OCI-LY1 (cell line): ENCODE results near the gene MEIS1.

ENCODE experiments used
- H2AFZ ChIP-seq: fragments of 200-600 bp; sonication (generic), shearing (Covaris generic); 2 replicates; pipeline ENCODE4 v1.6.0; 2014; ENCODE audit warnings: antibody characterized with exemption, mild to moderate bottlenecking, low read length
- H3F3A ChIP-seq: fragments of 200-600 bp; sonication (generic), shearing (Covaris generic); 2 replicates; pipeline ENCODE4 v1.6.0; 2014; ENCODE audit warnings: mild to moderate bottlenecking, antibody characterized with exemption, low read length, moderate library complexity; ENCODE audit not compliant: insufficient read depth
- H3K27ac ChIP-seq: fragments of 200-600 bp; sonication (generic); 2 replicates; pipeline ENCODE4 v1.5.1; 2014; ENCODE audit warnings: low read length, mixed run types, mild to moderate bottlenecking, low read depth; ENCODE audit not compliant: poor library complexity, severe bottlenecking
- H3K27me3 ChIP-seq: fragments of 200-600 bp; sonication (generic); 2 replicates; pipeline ENCODE4 v1.6.0; 2014; ENCODE audit warnings: antibody characterized with exemption, mild to moderate bottlenecking, low read length, moderate library complexity; ENCODE audit not compliant: insufficient read depth
- H3K36me3 ChIP-seq: fragments of 200-600 bp; sonication (generic); 2 replicates; pipeline ENCODE4 v1.6.1; 2014; ENCODE audit warnings: mild to moderate bottlenecking, antibody characterized with exemption, low read length, moderate library complexity, mixed read lengths; ENCODE audit not compliant: insufficient read depth
- H3K4me1 ChIP-seq: fragments of 200-600 bp; sonication (generic); 2 replicates; pipeline ENCODE4 v1.5.1; 2014; ENCODE audit warnings: mild to moderate bottlenecking, low read length, moderate library complexity; ENCODE audit not compliant: insufficient read depth, severe bottlenecking
- H3K4me2 ChIP-seq: fragments of 200-600 bp; sonication (generic), shearing (Covaris generic); 2 replicates; pipeline ENCODE4 v1.6.1; 2014; ENCODE audit warnings: low read length
- H3K4me3 ChIP-seq: fragments of 200-600 bp; sonication (generic); 2 replicates; pipeline ENCODE4 v1.5.1; 2014; ENCODE audit warnings: low read length, low read depth, mild to moderate bottlenecking, mixed read lengths; ENCODE audit not compliant: poor library complexity, severe bottlenecking
- H3K79me2 ChIP-seq: fragments of 200-600 bp; shearing (Covaris generic); 2 replicates; pipeline ENCODE4 v1.6.1; 2016; ENCODE audit warnings: mixed run types, low read length, mixed read lengths; ENCODE audit not compliant: insufficient read depth
- H3K9ac ChIP-seq: fragments of 200-600 bp; sonication (generic), shearing (Covaris generic); 2 replicates; pipeline ENCODE4 v1.6.1; 2014; ENCODE audit warnings: mild to moderate bottlenecking, low read length, mixed read lengths
- H3K9me2 ChIP-seq: fragments of 200-600 bp; sonication (generic), shearing (Covaris generic); 2 replicates; pipeline ENCODE4 v1.6.1; 2014; ENCODE audit warnings: low read depth, mild to moderate bottlenecking, low read length, mixed read lengths
- H3K9me3 ChIP-seq: fragments of 200-600 bp; shearing (Covaris generic); 2 replicates; pipeline ENCODE4 v1.6.1; 2014; ENCODE audit warnings: low read length, mixed read lengths
- H4K20me1 ChIP-seq: fragments of 200-600 bp; sonication (generic), shearing (Covaris generic); 2 replicates; pipeline ENCODE4 v1.6.0; 2016; ENCODE audit warnings: mild to moderate bottlenecking, low read length; ENCODE audit not compliant: insufficient read depth
- EZH2 ChIP-seq: fragments of 200-600 bp; sonication (generic), shearing (Covaris generic); IDR thresholded peaks from 2 replicates; pipeline ENCODE4 v1.8.0; 2017; ENCODE audit warnings: borderline replicate concordance, mixed run types, mild to moderate bottlenecking, antibody characterized with exemption, low read length, moderate library complexity, mixed read lengths
- TF ChIP-seq, protein P1 (sequence below): fragments of 200-600 bp; sonication (generic), shearing (Covaris generic); IDR thresholded peaks from 2 replicates; pipeline ENCODE4 v1.5.1; 2017; ENCODE audit warnings: mild to moderate bottlenecking, antibody characterized with exemption, low read length, moderate library complexity, mixed read lengths

MEIS1 gene

DNA sequence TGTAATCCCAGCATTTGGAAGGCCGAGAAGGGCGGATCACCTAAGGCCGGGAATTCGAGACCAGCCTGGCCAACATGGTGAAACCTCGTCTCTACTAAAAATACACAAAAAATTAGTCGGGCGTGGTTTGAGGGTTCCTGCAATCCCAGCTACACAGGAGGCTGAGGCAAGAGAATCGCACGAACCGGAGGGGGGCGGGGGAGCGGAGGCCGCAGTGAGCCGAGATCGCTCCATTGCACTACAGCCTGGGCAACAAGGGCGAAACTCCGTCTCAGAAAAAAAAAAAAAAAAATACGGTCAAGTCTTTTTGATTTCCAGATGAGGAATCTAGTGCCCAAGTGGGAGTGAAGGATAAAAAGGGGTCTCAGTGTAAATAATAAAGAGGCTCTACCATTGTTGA is 16.5 kb upstream of the MEIS1 start:
- H2AFZ ChIP-seq, result no peak overlapping the region
- TF ChIP-seq EZH2, result no peak
- TF ChIP-seq, protein P1, sequence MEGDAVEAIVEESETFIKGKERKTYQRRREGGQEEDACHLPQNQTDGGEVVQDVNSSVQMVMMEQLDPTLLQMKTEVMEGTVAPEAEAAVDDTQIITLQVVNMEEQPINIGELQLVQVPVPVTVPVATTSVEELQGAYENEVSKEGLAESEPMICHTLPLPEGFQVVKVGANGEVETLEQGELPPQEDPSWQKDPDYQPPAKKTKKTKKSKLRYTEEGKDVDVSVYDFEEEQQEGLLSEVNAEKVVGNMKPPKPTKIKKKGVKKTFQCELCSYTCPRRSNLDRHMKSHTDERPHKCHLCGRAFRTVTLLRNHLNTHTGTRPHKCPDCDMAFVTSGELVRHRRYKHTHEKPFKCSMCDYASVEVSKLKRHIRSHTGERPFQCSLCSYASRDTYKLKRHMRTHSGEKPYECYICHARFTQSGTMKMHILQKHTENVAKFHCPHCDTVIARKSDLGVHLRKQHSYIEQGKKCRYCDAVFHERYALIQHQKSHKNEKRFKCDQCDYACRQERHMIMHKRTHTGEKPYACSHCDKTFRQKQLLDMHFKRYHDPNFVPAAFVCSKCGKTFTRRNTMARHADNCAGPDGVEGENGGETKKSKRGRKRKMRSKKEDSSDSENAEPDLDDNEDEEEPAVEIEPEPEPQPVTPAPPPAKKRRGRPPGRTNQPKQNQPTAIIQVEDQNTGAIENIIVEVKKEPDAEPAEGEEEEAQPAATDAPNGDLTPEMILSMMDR, result no peak

GRCh38 chr2:66421612-66422011 is 13.3 kb upstream of the MEIS1 start:
- H3K36me3 ChIP-seq, result no peaks in the 10 kb centered on the region
- H3K9ac ChIP-seq, result no peak overlapping the region
- TF ChIP-seq EZH2, result no peak
- TF ChIP-seq, protein P1, result no peak
- no peak overlapping the region for H2AFZ ChIP-seq
- H3F3A ChIP-seq, result no peaks in the 10 kb centered on the region
- no peaks in the 10 kb centered on the region for H3K79me2 ChIP-seq
- H3K9me2 ChIP-seq, result no peaks in the 10 kb centered on the region
- no peaks in the 10 kb centered on the region for H3K4me1 ChIP-seq
- no peaks in the 10 kb centered on the region for H3K9me3 ChIP-seq
- H3K4me2 ChIP-seq, result no peak overlapping the region
- H3K27me3 ChIP-seq, result no peaks in the 10 kb centered on the region
- no peaks in the 10 kb centered on the region for H4K20me1 ChIP-seq
- no peak overlapping the region for H3K27ac ChIP-seq
- no peak overlapping the region for H3K4me3 ChIP-seq

More for the DNA sequence above, 16.5 kb upstream of the MEIS1 start:
- H3K27ac ChIP-seq, result no peak overlapping the region
- no peaks in the 10 kb centered on the region for H3F3A ChIP-seq
- H3K9me2 ChIP-seq, result no peaks in the 10 kb centered on the region
- no peaks in the 10 kb centered on the region for H3K79me2 ChIP-seq
- no peak overlapping the region for H3K4me2 ChIP-seq
- H3K4me3 ChIP-seq, result no peak overlapping the region
- H3K9ac ChIP-seq, result no peak overlapping the region
- H3K9me3 ChIP-seq, result no peaks in the 10 kb centered on the region
- no peaks in the 10 kb centered on the region for H4K20me1 ChIP-seq
- no peaks in the 10 kb centered on the region for H3K27me3 ChIP-seq
- H3K36me3 ChIP-seq, result no peaks in the 10 kb centered on the region
- no peaks in the 10 kb centered on the region for H3K4me1 ChIP-seq

- H3K4me3 ChIP-seq, result no peak overlapping the region
- no peaks in the 10 kb centered on the region for H3K4me1 ChIP-seq
- H3K9ac ChIP-seq, result no peak overlapping the region
- no peaks in the 10 kb centered on the region for H3F3A ChIP-seq
- H3K27me3 ChIP-seq, result no peaks in the 10 kb centered on the region
- H3K79me2 ChIP-seq, result no peaks in the 10 kb centered on the region
- H3K4me2 ChIP-seq, result no peak overlapping the region
- H3K9me3 ChIP-seq, result no peaks in the 10 kb centered on the region
- H4K20me1 ChIP-seq, result no peaks in the 10 kb centered on the region
- H3K36me3 ChIP-seq, result no peaks in the 10 kb centered on the region
- H3K9me2 ChIP-seq, result no peaks in the 10 kb centered on the region
- no peak overlapping the region for H2AFZ ChIP-seq
- no peak for TF ChIP-seq EZH2
- TF ChIP-seq, protein P1, result no peak
- H3K27ac ChIP-seq, result no peak overlapping the region
These were observed 11.4 kb upstream of the MEIS1 start for GRCh38 chr2:66423391-66424124.
